HEK293T (cell line): Measurements from ENCODE around the gene ENPP6.

Source experiments
- CTCF ChIA-PET: fragments of 350-600 bp; formaldehyde crosslinking; extraction: SDS; loops from one replicate; lab custom pipeline; 2021; ENCODE audit warnings: antibody characterized with exemption, inconsistent platforms; lab: Yijun Ruan, JAX
- POLR2A ChIA-PET: fragments of 350-600 bp; formaldehyde crosslinking; extraction: SDS; loops from one replicate; lab custom pipeline; 2020; ENCODE audit warnings: antibody characterized with exemption, inconsistent platforms; lab: Yijun Ruan, JAX
- DNase-seq: peaks from one replicate; pipeline ENCODE4 v3.0.0; 2012; ENCODE audit warnings: mixed read lengths; ENCODE audit errors: extremely low spot score
- ARNT ChIP-seq: fragments of 450-650 bp; IDR thresholded peaks from 2 replicates; pipeline ENCODE4 v1.6.1; 2017; ENCODE audit warnings: mild to moderate bottlenecking
- BHLHE40 ChIP-seq: fragments of 450-650 bp; IDR thresholded peaks from 2 replicates; pipeline ENCODE4 v1.6.1; 2016; ENCODE audit warnings: mild to moderate bottlenecking, moderate library complexity, borderline replicate concordance
- CTBP1 ChIP-seq: fragments of 450-650 bp; IDR thresholded peaks from 2 replicates; pipeline ENCODE4 v1.6.1; 2016; ENCODE audit warnings: borderline replicate concordance
- ELF4 ChIP-seq: fragments of 450-650 bp; IDR thresholded peaks from 2 replicates; pipeline ENCODE4 v1.6.1; 2017; ENCODE audit warnings: antibody characterized with exemption
- FOXA1 ChIP-seq: fragments of 450-650 bp; IDR thresholded peaks from 2 replicates; pipeline ENCODE4 v1.6.1; 2016; ENCODE audit warnings: mild to moderate bottlenecking
- FOXK2 ChIP-seq: fragments of 450-650 bp; IDR thresholded peaks from 2 replicates; pipeline ENCODE4 v1.6.1; 2016; ENCODE audit warnings: mild to moderate bottlenecking
- FOXM1 ChIP-seq: fragments of 450-650 bp; IDR thresholded peaks from 2 replicates; pipeline ENCODE4 v1.6.1; 2017; ENCODE audit warnings: mild to moderate bottlenecking, borderline replicate concordance
- HDGF ChIP-seq: fragments of 450-650 bp; IDR thresholded peaks from 2 replicates; pipeline ENCODE4 v1.6.1; 2017; ENCODE audit warnings: antibody characterized with exemption, borderline replicate concordance
- L3MBTL2 ChIP-seq: fragments of 450-650 bp; conservative IDR thresholded peaks from 2 replicates; pipeline ENCODE4 v1.6.1; 2016; ENCODE audit warnings: mild to moderate bottlenecking
- LEF1 ChIP-seq: fragments of 450-650 bp; IDR thresholded peaks from 2 replicates; pipeline ENCODE4 v1.6.1; 2017; ENCODE audit warnings: mild to moderate bottlenecking, borderline replicate concordance
- NFRKB ChIP-seq: fragments of 450-650 bp; IDR thresholded peaks from 2 replicates; pipeline ENCODE4 v1.6.1; 2016; ENCODE audit warnings: mild to moderate bottlenecking, moderate library complexity
- PKNOX1 ChIP-seq: fragments of 450-650 bp; IDR thresholded peaks from 2 replicates; pipeline ENCODE4 v1.6.1; 2016
- SP1 ChIP-seq: fragments of 450-650 bp; IDR thresholded peaks from 2 replicates; pipeline ENCODE4 v1.6.1; 2017
- SUZ12 ChIP-seq: fragments of 450-650 bp; IDR thresholded peaks from 2 replicates; pipeline ENCODE4 v1.6.1; 2016; ENCODE audit warnings: mild to moderate bottlenecking
- TARDBP ChIP-seq: fragments of 450-650 bp; IDR thresholded peaks from 2 replicates; pipeline ENCODE4 v1.6.1; 2016
- ZNF384 ChIP-seq: fragments of 450-650 bp; IDR thresholded peaks from 2 replicates; pipeline ENCODE4 v1.6.1; 2016

Gene ENPP6

DNA sequence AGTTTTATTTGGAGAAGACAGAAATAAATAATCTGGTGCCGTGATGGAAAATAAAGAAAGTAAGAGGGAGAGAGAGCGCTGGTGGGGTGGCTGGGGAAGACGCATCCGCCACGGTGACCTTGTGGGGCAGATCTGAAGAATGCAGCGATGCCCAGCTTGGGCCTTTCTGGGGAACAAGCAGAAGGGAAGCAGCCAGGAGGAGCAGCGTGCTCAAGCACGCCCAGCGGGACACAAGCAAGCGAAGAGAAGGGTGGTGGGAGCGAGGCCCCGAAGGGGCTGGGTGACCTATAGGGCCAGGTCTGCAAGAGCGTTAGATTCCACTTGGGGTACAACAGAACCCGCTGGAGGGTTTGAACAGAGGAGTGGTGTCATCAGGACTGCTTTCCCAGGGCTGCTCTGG is 12.4 kb downstream of the ENPP6 start:
- DNase-seq: no peak
- ChIA-PET POLR2A (no interaction called here), CTCF (interaction anchor here (0.6 kb wide), 1 partner anchor 16 kb away, joined by 3 read pairs; no protein-coding TSS in a partner anchor)
- TF ChIP-seq LEF1: no peak
- no peak for TF ChIP-seq PKNOX1
- TF ChIP-seq FOXK2: no peak
- no peak for TF ChIP-seq ARNT
- TF ChIP-seq ZNF384: no peak
- no peak for TF ChIP-seq L3MBTL2
- TF ChIP-seq SP1: no peak
- TF ChIP-seq BHLHE40: no peak
- no peak for TF ChIP-seq HDGF
- no peak for TF ChIP-seq ELF4
- TF ChIP-seq SUZ12: no peak
- TF ChIP-seq NFRKB: no peak
- no peak for TF ChIP-seq FOXM1
- TF ChIP-seq CTBP1: no peak
- no peak for TF ChIP-seq FOXA1
- no peak for TF ChIP-seq TARDBP

GRCh38 chr4:184203300-184203699 is 14.4 kb downstream of the ENPP6 start:
- no peak for TF ChIP-seq HDGF
- TF ChIP-seq ELF4: no peak
- TF ChIP-seq ARNT: no peak
- TF ChIP-seq L3MBTL2: no peak
- no peak for TF ChIP-seq FOXA1
- no peak for TF ChIP-seq BHLHE40
- TF ChIP-seq PKNOX1: no peak
- TF ChIP-seq TARDBP: no peak
- no peak for TF ChIP-seq ZNF384
- TF ChIP-seq FOXK2: no peak
- TF ChIP-seq FOXM1: no peak
- no peak for TF ChIP-seq LEF1
- ChIA-PET CTCF (no interaction called here), POLR2A (no interaction called here)
- DNase-seq: no peak

GRCh38 chr4:184201179-184201578 is 16.5 kb downstream of the ENPP6 start:
- no peak for DNase-seq
- POLR2A ChIA-PET: no interaction called here
- CTCF ChIA-PET: interaction anchor here (0.6 kb wide), 1 partner anchor 63 kb away, joined by 4 read pairs; no protein-coding TSS in a partner anchor
- TF ChIP-seq FOXA1: no peak
- no peak for TF ChIP-seq SUZ12
- TF ChIP-seq PKNOX1: no peak
- TF ChIP-seq FOXK2: no peak
- TF ChIP-seq CTBP1: no peak
- TF ChIP-seq NFRKB: no peak
- TF ChIP-seq LEF1: no peak
- TF ChIP-seq ELF4: no peak
- TF ChIP-seq TARDBP: no peak
- no peak for TF ChIP-seq HDGF

GRCh38 chr4:184200296-184200695 is 17.4 kb downstream of the ENPP6 start:
- ChIA-PET POLR2A (no interaction called here), CTCF (no interaction called here)
- DNase-seq: no peak
- TF ChIP-seq LEF1: no peak
- TF ChIP-seq ZNF384: no peak
- TF ChIP-seq PKNOX1: no peak
- TF ChIP-seq FOXA1: no peak
- TF ChIP-seq FOXK2: no peak
- no peak for TF ChIP-seq ARNT
- TF ChIP-seq CTBP1: no peak
- TF ChIP-seq BHLHE40: no peak
- no peak for TF ChIP-seq HDGF
- no peak for TF ChIP-seq TARDBP
- no peak for TF ChIP-seq NFRKB
- TF ChIP-seq SP1: no peak

GRCh38 chr4:184199780-184200179 is 17.9 kb downstream of the ENPP6 start:
- ChIA-PET POLR2A (no interaction called here), CTCF (no interaction called here)
- no peak for TF ChIP-seq FOXM1
- TF ChIP-seq ARNT: no peak
- no peak for TF ChIP-seq SP1
- no peak for DNase-seq

DNA sequence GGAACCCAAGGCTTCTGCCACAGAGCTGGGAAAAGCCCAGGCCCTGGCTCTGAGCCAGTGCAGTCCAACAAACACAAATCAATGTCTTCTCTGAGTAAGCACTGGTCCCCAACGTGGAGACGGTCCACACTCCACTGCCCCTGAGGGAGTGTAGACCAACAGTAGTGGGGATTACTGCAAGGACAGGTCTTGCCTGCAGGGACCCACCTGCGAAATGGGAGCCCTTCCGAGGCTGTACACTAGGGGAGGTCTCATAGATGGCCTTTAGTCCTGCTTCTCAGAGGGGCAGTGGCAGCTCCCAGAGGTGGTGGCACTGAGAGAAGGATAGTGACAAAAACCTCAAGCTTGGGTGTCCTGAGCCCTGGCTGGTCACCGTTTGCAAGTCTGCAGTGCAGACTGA is 19.5 kb downstream of the ENPP6 start:
- ChIA-PET POLR2A (no interaction called here), CTCF (no interaction called here)
- TF ChIP-seq L3MBTL2 (no peak), FOXK2 (no peak), CTBP1 (no peak), SUZ12 (no peak), ZNF384 (no peak), FOXM1 (no peak), SP1 (no peak), FOXA1 (no peak), ELF4 (no peak), ARNT (no peak), HDGF (no peak), BHLHE40 (no peak), NFRKB (no peak), LEF1 (no peak), PKNOX1 (no peak), TARDBP (no peak)
- DNase-seq: no peak
